Activated T-cell treated with anti-CD3 and anti-CD28 coated beads for 4 hours (primary cell): Measurements from ENCODE around the gene TXNDC16.
"Not testable (repeated sequence)": the region's sequence is repeated elsewhere in the genome, so short reads cannot be mapped to it uniquely, and the experiment has no call there.

Experiments used
- DNase-seq: peaks from one replicate; pipeline ENCODE4 v3.0.0-alpha.2; 2020

TXNDC16 gene

GRCh38 chr14:52552063-52552988 is at the start of gene TXNDC16, which contains the start of gene GPR137C:
Gene TXNDC16 (minus strand): TSS chr14:52552505. CDS start chr14:52543557, 8,948 bp downstream.
Gene GPR137C (plus strand): TSS chr14:52552836. CDS start chr14:52553148, 312 bp downstream.
- peak; percentile 99 for DNase-seq

- no peak for DNase-seq
Measured at GRCh38 chr14:52599974-52600373, 47.7 kb upstream of the TXNDC16 start.

- DNase-seq = no peak
Measured at GRCh38 chr14:52598568-52598967, 46.3 kb upstream of the TXNDC16 start.

- DNase-seq = no peak
Measured at GRCh38 chr14:52596861-52597260, 44.6 kb upstream of the TXNDC16 start.

GRCh38 chr14:52596320-52596719 is 44.0 kb upstream of the TXNDC16 start:
- DNase-seq = no peak

- DNase-seq = no peak
Measured at GRCh38 chr14:52590318-52590717, 38.0 kb upstream of the TXNDC16 start.

GRCh38 chr14:52589646-52590045 is 37.3 kb upstream of the TXNDC16 start:
- DNase-seq = no peak

- DNase-seq = no peak
Measured at GRCh38 chr14:52583544-52583943, 31.2 kb upstream of the TXNDC16 start.

- no peak for DNase-seq
Measured at GRCh38 chr14:52575858-52576257, 23.6 kb upstream of the TXNDC16 start.

- DNase-seq = not testable (repeated sequence)
Measured at GRCh38 chr14:52568454-52568853, 16.1 kb upstream of the TXNDC16 start.

GRCh38 chr14:52563120-52563519 is 10.8 kb upstream of the TXNDC16 start:
- no peak for DNase-seq

- DNase-seq = no peak
Measured at GRCh38 chr14:52558688-52559087, 6.4 kb upstream of the TXNDC16 start.

- peak; percentile 69 for DNase-seq
Measured at GRCh38 chr14:52553671-52554575, 1.6 kb upstream of the TXNDC16 start.

- peak; percentile 17 for DNase-seq
Measured at GRCh38 chr14:52553002-52553670, 831 bp upstream of the TXNDC16 start.

GRCh38 chr14:52551696-52552062 is 626 bp downstream of the TXNDC16 start:
- DNase-seq = no peak

GRCh38 chr14:52551205-52551604 is 1.1 kb downstream of the TXNDC16 start:
- no peak for DNase-seq

GRCh38 chr14:52550661-52551060 is 1.6 kb downstream of the TXNDC16 start:
- no peak for DNase-seq

- no peak for DNase-seq
Measured at GRCh38 chr14:52547526-52547925, 4.8 kb downstream of the TXNDC16 start.

GRCh38 chr14:52547027-52547426 is 5.3 kb downstream of the TXNDC16 start:
- DNase-seq = no peak

- DNase-seq = no peak
Measured at GRCh38 chr14:52546318-52546670, 6.0 kb downstream of the TXNDC16 start.

GRCh38 chr14:52545584-52546317 is 6.6 kb downstream of the TXNDC16 start:
- no peak for DNase-seq

GRCh38 chr14:52538623-52539022 is 13.7 kb downstream of the TXNDC16 start:
- DNase-seq = no peak
